BJ (cell line): ENCODE measurements around the gene BBX. TPM values are rescaled to one million over a fixed set of nuclear protein-coding genes. Genes with fewer than 3 reads are reported as not detected.
"Not testable (repeated sequence)": the region's sequence is repeated elsewhere in the genome, so short reads cannot be mapped to it uniquely, and the experiment has no call there.

ENCODE experiments used
- CTCF ChIA-PET: fragments of 350-600 bp; formaldehyde crosslinking; extraction: SDS; loops from one replicate; lab custom pipeline; 2021; ENCODE audit warnings: antibody characterized with exemption, inconsistent platforms; lab: Yijun Ruan, JAX
- POLR2A ChIA-PET: fragments of 300-600 bp; sonication (Branson Sonifier 250); formaldehyde crosslinking; extraction: SDS; loops from one replicate; lab custom pipeline; 2021; ENCODE audit warnings: antibody characterized with exemption; lab: Charles Lee
- DNase-seq: peaks from one replicate; pipeline ENCODE4 v3.0.0-alpha.2; 2011; ENCODE audit warnings: low read depth
- H3K27me3 ChIP-seq: 2 replicates; pipeline ENCODE4 v1.6.0; 2011; ENCODE audit warnings: low read length; ENCODE audit not compliant: control insufficient read depth, insufficient read depth
- H3K36me3 ChIP-seq: 2 replicates; pipeline ENCODE4 v1.5.1; 2011; ENCODE audit warnings: low read length; ENCODE audit not compliant: control insufficient read depth, insufficient read depth
- H3K4me3 ChIP-seq: 2 replicates; pipeline ENCODE4 v1.5.1; 2011; ENCODE audit warnings: low read depth, mild to moderate bottlenecking, control low read depth, low read length
- polyA plus RNA-seq: library from polyadenylated mRNA; depleted of rRNA; stranded (reverse); fragments of >200 nt; gene quantifications from 2 replicates; pipeline ENCODE4 v1.2.3, GENCODE V29; 2011
- TF ChIP-seq, protein P1 (sequence below): IDR thresholded peaks from 2 replicates; pipeline ENCODE4 v1.5.1; 2011; ENCODE audit warnings: low read depth, mild to moderate bottlenecking, control low read depth, inconsistent platforms, low read length, moderate library complexity; ENCODE audit not compliant: insufficient read depth

The BBX gene
- polyA plus RNA-seq, 1 experiment: 47.6 TPM

DNA sequence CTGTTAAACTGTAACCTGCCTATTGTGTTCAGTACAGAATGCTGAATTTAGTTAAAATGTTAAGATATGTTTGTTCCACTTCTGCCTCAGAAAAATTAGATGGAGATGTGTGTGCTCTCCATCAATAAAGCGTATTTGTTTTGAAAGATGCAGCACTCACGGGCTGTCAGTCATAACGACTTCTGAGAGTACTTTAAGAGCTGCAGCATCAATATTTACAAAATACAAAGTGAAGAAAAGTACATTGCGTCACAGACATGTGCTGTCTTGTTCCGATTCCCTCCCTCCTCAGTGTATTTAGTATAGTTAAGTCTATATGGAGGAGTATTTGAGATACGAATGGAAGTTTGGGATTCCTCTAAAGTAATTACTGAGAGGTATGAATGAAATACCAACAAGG, 166.6 kb downstream of the BBX start:
- ChIA-PET CTCF (interaction anchor here (1.5 to 1.6 kb wide), 2 partner anchors 10 to 156 kb away, joined by 5 to 7 read pairs; no protein-coding TSS in a partner anchor), POLR2A (no interaction called here)
- H3K27me3 ChIP-seq: no peaks in the 10 kb centered on the region
- no peaks in the 10 kb centered on the region for H3K36me3 ChIP-seq
- H3K4me3 ChIP-seq: no peak overlapping the region
- TF ChIP-seq, protein P1, sequence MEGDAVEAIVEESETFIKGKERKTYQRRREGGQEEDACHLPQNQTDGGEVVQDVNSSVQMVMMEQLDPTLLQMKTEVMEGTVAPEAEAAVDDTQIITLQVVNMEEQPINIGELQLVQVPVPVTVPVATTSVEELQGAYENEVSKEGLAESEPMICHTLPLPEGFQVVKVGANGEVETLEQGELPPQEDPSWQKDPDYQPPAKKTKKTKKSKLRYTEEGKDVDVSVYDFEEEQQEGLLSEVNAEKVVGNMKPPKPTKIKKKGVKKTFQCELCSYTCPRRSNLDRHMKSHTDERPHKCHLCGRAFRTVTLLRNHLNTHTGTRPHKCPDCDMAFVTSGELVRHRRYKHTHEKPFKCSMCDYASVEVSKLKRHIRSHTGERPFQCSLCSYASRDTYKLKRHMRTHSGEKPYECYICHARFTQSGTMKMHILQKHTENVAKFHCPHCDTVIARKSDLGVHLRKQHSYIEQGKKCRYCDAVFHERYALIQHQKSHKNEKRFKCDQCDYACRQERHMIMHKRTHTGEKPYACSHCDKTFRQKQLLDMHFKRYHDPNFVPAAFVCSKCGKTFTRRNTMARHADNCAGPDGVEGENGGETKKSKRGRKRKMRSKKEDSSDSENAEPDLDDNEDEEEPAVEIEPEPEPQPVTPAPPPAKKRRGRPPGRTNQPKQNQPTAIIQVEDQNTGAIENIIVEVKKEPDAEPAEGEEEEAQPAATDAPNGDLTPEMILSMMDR: no peak
- DNase-seq: no peak

DNA sequence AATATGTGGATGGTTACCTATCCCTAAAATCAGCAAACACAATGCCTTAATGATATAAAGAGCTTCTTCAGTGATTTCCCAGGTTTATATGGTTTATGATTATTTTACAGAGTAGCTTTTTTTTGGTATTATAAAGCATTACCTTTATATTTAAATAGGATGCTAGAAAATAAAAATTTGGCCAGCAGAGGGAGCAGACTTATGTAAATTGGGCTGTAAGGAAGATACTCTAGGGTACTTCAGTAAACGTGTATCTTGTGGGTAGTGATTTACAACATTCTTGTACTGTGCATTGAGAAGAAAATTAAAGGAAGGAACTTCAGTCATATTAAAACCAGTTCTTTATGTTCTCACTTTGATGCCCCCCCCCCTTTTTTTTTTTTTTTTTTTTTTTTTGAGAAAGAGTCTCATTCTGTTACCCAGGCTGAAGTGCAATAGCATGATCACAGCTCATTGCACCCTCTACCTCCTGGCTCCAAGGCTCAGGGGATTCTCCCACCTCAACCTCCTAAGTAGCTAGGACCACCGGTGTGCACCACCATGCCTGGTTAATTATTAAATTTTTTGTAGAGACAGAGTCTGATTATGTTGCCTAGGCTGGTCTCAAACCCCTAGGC, 167.9 kb downstream of the BBX start:
- TF ChIP-seq, protein P1: peak; percentile 58
- ChIA-PET POLR2A (interaction anchor here (0.6 kb wide), 1 partner anchor 261 kb away, joined by 3 read pairs; no protein-coding TSS in a partner anchor), CTCF (interaction anchor here (0.6 to 1.6 kb wide), 11 partner anchors 9 to 455 kb away, joined by 3 to 7 read pairs (median 3); no protein-coding TSS in a partner anchor)
- Histone ChIP-seq H3K27me3 (no peaks in the 10 kb centered on the region), H3K4me3 (no peak overlapping the region), H3K36me3 (no peaks in the 10 kb centered on the region)
- no peak for DNase-seq

DNA sequence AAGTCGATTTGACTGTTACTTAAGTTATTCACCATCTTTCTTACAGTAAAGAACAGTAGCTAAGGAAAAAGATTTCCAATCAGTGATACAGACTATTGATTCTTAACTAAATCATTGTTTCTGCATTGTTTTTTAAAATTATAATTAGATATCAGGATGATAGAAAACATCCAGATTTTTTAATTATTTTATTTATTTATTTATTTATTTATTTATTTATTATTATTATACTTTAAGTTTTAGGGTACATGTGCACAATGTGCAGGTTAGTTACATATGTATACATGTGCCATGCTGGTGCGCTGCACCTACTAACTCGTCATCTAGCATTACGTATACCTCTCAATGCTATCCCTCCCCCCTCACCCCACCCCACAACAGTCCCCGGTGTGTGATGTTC, 169.2 kb downstream of the BBX start:
- not testable (repeated sequence) for DNase-seq
- CTCF ChIA-PET: interaction anchor here (0.7 to 1.2 kb wide), 2 partner anchors 14 to 61 kb away, joined by 3 read pairs; no protein-coding TSS in a partner anchor

DNA sequence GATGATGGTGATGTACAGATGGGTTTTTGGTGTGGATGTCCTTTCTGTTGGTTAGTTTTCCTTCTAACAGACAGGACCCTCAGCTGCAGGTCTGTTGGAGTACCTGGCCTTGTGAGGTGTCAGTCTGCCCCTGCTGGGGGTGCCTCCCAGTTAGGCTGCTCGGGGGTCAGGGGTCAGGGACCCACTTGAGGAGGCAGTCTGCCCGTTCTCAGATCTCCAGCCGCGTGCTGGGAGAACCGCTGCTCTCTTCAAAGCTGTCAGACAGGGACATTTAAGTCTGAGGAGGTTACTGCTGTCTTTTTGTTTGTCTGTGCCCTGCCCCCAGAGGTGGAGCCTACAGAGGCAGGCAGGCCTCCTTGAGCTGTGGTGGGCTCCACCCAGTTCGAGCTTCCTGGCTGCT, 174.6 kb downstream of the BBX start:
- H3K36me3 ChIP-seq, POLR2A ChIA-PET, H3K27me3 ChIP-seq, H3K4me3 ChIP-seq, DNase-seq: not testable (repeated sequence)
- CTCF ChIA-PET: interaction anchor here (1.0 kb wide), 1 partner anchor 13 kb away, joined by 4 read pairs; no protein-coding TSS in a partner anchor

More for the DNA sequence above, 169.2 kb downstream of the BBX start:
- H3K27me3 ChIP-seq, H3K4me3 ChIP-seq, H3K36me3 ChIP-seq, POLR2A ChIA-PET: not testable (repeated sequence)

DNA sequence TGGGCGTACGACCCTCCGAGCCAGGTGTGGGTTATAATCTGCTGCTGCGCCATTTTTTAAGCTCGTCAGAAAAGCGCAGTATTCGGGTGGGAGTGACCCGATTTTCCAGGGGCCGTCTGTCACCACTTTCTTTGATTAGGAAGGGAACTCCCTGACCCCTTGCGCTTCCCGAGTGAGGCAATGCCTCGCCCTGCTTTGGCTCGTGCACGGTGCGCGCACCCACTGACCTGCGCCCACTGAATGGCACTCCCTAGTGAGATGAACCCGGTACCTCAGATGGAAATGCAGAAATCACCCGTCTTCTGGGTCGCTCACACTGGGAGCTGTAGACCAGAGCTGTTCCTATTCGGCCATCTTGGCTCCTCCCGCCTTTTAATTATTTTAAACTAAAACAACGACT, 175.1 kb downstream of the BBX start:
- H3K36me3 ChIP-seq, H3K4me3 ChIP-seq, POLR2A ChIA-PET, H3K27me3 ChIP-seq, DNase-seq: not testable (repeated sequence)
- CTCF ChIA-PET: interaction anchor here (1.0 kb wide), 1 partner anchor 14 kb away, joined by 4 read pairs; no protein-coding TSS in a partner anchor

DNA sequence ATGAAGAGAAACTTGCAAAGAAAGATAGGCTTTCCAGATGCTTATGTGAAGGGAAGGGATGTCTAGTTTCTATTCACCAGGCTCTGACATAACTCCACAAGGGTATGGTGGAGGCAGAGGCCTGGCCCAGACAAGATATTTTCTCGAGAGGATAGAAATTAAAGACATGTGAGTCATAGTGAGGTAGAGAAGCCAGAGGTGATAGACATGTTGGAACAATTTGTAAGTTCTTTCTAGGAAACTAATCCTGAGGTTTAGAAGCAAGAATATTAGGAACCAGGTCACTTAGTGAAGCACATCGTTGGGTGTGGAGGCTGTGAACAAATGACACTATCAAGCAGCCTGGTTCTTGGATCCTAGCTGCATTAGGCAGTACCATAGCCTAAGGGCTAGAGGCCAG, 176.9 kb downstream of the BBX start:
- POLR2A ChIA-PET: no interaction called here
- Histone ChIP-seq H3K27me3 (no peaks in the 10 kb centered on the region), H3K36me3 (no peaks in the 10 kb centered on the region), H3K4me3 (no peak overlapping the region)
- no peak for DNase-seq
- TF ChIP-seq, protein P1: no peak
- CTCF ChIA-PET: interaction anchor here (1.1 to 1.7 kb wide), 2 partner anchors 10 kb away, joined by 3 to 7 read pairs; no protein-coding TSS in a partner anchor
